GM18508 (cell line): ENCODE data around the gene DUSP10.
A peak's percentile ranks its signal among the peaks of the same experiment; 100 is the strongest.

ENCODE experiments used
- ATAC-seq: cut with Tn5 transposase; IDR thresholded peaks from one replicate; pipeline ENCODE4 v1.9.1; 2021; ENCODE audit warnings: moderate number of reproducible peaks; ENCODE audit not compliant: insufficient read depth, unreplicated experiment

DUSP10 gene

DNA sequence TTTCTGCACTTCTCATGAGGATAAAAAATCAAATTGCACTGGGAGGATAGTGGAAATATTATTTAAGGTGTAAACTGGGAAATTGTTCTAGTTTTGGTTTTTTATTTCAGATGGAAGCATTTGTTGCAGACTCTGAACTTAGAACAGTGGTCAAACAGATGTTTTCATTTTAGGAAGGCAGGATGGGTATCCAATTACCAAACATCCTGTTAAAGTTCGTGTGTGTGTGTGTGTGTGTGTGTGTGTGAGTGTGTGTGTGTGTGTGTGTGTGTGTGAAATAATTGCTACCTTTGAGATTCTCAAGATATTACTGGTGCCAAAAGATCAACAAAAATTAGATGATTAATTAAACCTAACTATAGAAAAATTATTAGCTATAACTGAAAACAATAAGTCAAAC is 24.3 kb upstream of the DUSP10 start:
- ATAC-seq, result no peak

DNA sequence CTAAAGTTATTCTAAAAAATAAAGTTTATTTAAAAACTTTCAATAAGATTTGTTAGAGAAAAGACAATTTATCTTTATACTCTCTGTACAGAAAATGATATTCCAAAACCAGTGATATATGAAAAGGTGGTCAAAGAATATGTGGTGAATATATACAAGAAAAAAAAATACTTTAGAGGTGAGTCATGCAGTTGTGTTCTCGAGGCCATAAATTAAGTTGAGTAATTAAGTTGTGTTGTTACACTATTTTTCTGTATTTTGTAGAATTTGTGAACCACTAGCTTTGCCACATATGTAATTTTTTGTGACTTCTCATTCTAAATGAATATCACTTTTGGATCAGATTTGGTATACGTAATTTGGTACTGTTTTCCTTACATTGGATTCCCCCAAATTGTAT is 23.6 kb upstream of the DUSP10 start:
- no peak for ATAC-seq

DNA sequence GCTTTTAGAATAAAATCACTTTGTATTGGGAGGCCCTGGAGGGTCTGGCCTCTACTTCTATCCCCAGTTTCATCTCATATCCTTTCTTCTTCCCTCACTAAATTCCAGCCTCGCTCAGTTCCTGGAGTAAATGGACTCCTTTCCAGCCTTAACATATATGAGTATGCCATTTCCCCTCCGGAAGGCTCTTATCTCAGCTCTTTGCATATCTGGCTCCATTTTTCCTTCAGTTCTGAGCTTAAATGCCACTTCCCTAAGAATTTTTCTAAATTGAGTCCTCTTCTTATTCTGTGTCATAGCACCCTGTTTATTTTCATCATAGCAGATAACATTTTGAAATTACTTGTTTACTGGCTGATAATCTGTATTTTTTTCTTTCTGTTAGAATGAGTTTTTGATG is 20.2 kb upstream of the DUSP10 start:
- no peak for ATAC-seq

DNA sequence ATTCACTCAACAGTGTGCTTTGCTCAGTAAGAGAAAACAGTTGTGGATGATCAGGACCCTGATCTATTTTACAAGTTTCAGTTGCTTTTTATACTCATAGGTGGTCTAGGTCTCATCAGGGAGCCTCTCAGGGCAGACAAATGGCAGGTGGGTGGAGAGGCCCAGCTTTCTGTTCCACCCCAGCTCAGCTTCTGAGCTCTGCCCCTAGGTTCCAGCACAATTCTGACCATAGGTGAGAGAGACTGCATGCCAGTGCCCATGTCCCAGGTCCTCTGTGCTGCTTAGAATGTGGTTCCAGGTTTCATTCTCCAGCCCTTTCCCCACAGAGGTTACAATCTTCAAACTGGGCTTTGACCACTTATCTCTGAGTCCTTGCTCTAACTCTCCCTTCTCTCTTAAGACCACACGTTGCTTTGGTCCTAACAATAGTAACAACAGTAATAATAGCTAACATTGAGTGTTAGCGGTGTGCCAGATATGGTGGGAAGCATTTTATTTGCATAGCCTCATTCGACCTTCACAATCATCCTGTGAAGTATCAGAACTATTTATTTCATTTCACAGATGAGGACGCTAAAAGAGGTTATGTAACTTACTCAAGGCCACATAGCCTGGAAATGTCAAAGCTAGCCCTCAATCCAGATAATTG is 19.6 kb upstream of the DUSP10 start:
- peak; percentile 38 for ATAC-seq

DNA sequence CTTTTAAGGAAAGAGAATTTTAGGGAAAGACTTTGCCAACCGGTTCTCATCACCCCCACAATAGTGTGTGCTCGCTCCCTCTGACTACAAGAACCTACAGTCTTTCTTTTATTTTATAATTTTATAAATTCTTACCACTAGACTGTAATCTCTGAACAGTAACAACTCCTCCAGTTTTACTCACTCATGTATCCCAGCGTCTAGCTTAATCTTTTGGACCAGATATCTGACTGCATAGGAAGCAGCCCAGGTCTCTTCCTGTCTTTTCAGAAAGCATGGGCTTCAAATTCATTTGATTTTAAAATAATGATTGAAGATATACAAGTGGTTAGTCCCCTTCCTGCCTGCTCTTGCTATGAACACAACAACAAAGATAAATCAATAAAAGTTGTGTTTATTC is 19.0 kb upstream of the DUSP10 start:
- ATAC-seq, result no peak

DNA sequence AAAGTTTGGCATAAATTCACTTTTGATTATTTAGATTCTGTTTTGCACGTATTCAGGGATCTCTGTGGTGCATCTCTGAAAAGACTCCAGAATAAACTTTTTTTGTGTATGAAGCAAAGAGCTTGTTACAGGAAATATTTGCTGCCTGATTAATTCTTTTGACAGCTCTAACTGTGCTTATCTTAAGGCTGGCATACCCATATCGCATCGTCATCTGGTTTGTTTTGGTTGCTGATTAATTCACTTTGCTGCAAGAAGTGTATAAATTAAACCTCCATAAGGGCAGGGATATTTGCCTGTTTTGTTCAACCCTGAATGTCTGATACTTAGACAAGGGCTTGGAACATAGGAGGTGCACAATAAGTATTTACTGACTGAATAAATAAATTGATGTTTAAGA is 17.5 kb upstream of the DUSP10 start:
- no peak for ATAC-seq

DNA sequence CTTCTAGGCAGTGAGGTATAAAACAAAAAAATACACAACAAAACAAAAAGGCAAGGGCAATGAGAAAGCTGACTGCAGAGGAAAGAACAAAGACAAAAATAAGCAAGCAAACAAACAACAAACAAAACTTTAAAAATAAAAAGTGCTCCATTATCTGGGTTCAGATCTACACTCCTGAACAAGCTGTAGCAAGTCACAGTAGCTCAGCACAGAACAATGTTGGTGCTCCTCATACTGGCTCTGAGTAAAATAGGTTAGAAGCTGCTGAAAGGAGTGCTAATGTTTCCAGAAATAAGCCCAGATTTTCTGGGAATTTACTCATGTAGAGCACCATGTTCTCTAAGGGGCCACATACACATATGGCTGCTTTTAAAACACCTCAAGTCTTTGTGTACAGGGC is 16.6 kb upstream of the DUSP10 start:
- no peak for ATAC-seq

DNA sequence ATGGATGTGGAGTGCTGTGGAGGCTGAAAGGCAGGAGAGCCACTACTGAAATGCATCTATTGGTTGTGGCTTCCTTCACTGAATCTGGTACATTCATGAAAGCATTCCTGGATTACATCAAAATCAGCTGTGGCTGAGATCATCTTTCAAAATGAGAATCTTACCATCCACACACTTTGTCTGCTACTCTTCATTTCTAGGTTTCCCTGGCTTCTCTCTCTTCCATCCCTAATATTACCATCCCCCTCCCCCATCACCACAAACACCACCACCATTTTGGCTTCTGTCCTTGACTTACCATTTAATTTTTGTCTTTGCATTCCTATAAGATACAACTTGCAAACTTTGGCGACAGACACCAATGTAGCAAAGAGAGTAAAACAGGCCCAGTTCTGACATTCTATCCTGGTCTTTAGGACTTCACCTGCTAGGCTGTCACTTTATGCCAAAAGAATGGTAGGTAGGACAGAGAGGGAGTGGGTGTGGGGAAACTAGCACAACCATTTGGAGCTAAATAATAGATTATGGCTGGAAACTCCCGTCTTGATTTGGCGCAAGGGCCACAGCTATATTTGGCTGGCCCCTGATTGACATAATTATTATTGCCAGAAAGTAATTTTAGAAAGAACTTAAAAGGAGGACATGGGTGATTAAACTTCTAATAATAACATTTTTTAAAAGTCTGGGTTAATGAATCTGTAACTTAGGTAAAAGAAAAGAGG is 15.1 kb upstream of the DUSP10 start:
- ATAC-seq, result no peak

DNA sequence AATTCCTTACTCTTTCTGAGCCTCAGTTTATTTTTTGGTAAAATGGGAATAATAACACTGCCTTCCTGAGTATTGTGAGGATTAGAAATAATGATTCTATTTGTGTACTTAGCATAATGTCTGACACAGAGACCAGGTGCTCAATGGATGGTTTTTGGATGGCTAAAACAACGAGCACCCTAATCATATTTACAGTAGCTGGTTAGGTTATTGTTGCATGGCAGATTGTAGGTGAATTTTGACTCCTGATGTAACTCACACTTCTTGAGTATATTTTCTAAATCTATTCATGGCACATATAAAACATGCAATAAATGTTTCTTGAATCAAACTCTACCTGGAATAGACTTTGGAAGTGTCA is 11.9 kb upstream of the DUSP10 start:
- peak; percentile 22 for ATAC-seq

DNA sequence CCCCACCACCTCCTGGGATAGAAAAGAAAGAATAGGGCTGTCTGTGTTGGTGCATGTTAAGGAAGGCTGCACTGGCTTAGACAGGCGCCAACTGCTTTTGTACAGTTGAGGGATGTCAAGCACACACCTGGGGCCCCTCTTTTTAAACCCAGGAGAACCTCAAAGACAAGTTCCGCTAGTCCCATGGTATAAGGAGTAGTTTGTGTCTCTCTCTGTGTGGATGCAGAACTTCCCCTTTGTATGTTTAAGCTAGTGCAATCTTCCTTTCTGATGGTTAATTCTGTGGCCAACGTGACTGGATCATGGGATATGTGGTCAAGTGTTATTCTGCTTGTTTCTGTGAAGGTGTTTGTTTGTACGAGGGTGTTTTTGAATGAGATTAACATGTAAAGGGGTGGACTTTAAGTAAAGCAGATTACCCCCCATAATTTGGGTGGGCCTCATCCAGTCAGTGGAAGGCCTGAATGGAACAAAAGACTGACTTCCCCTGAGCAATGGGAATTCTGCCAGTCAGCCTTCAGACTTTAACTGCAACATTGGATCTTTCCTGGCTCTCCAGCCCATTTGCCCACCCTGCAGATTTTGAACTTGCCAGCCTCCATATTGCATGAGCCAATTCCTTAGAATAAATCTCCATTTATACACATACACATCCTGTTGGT is 9.5 kb upstream of the DUSP10 start:
- ATAC-seq, result no peak

DNA sequence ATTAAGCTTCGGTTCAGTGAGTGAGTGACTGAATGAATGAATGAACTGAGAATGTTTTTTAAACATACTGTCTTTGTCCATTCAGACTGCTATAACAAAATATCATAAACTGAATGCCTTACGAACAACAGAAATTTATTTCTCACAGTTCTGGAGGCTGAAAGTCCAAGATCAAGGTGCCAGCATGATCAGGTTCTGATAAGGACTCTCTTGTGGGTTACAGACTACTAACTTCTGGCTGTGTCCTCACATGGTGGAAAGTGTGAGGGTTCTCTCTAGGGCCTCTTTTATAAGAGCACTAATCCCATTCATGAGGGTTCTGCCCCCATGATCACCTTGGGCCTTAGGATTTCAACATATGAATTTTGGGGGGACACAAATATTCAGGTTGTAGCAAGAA is 7.1 kb upstream of the DUSP10 start:
- ATAC-seq, result no peak

DNA sequence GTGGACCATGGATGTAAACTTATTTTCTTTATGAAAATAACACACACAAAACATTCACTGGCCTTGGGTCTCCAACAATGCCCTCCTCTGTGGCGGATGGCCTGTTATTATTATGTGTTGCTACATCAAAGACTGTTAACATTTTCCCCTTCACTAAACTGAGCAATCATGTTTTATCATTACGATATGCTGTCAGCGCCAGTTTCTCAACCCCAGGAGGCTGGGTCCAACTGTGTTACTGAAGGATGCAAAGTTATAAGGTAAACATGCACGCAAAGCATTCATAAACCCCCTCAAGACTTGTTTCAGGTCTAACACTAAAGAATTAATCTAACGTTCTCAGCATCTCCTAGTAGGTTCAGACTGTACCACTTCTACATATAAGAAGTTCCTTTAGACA is 6.0 kb upstream of the DUSP10 start:
- ATAC-seq, result no peak

DNA sequence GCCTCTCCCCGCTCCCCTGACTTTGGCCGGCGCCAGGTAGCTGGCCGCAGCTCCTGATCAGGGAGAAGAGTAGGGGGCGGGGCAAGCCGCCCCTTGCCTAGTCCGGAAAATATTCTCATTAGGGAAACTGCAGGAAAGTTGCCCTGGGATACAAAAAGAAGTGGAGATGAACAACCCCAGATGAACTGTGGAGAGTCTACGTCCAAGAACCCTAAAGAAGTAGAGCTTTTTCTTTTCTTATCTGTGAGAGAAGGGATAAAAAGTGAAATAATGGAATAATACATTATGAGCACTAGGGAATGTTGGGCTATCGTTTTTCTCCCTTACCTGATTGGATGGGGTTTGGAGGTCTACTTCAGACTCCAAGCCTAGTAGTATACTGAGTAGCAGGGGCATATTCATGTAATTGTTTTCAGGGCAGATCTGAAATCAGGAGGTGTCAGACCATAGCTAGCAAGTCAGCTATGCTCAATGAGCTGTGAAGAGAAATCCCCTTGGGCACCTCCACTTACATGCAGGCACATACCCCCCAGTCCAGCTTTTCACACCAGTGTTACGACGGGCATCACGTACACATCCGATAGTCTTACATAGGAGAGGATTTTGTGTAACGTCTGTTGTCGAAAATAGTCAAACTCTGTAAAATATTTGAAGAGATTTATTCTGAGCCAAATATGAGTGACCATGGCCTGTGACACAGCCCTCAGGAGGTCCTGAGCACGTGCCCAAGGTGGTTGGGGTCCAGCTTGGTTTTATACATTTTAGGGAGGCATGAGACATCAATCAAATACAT is 1.7 kb upstream of the DUSP10 start:
- peak; percentile 20 for ATAC-seq

DNA sequence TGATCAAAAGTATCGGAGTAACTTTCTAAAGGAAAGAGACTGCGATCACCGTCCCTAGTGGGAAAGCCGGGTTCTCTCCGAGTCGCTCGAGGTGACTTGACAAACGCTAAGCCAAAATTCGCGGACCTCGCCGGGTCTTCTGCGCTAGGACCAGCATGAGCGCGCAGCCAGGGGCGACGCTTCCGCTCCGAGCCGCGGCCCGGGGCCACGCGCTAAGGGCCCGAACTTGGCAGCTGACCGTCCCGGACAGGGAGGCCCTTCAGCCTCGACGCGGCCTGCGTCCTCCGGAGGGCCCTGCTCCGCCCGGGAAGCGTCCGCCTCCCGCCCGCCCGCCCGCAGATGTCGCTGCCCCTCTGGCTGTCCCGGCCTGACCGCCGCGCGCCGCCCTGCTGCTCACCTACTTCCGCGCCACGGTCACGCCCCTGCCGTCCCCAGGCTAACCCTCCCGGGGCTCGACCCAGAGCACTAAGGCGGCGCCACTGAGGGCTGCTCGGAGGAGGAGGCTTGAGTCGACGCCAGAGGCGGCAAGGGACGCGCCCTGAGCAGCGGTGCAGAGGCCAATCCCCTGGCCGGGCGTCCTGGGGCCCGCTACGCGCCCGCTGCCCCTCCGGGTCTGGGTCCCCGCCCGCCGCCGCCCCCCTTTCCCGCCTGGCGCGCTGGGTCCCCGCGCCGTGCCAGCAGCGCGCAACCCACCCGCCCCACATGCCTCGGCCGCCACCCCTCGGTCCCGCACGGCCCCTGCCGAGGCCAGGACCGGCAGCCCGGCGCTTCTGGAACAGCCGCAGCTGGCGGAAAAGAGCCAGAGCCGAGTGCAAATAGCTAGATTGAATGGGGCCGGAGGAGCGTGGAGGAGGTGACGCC is 896 bp upstream of the DUSP10 start:
- peak; percentile 21 for ATAC-seq

DNA sequence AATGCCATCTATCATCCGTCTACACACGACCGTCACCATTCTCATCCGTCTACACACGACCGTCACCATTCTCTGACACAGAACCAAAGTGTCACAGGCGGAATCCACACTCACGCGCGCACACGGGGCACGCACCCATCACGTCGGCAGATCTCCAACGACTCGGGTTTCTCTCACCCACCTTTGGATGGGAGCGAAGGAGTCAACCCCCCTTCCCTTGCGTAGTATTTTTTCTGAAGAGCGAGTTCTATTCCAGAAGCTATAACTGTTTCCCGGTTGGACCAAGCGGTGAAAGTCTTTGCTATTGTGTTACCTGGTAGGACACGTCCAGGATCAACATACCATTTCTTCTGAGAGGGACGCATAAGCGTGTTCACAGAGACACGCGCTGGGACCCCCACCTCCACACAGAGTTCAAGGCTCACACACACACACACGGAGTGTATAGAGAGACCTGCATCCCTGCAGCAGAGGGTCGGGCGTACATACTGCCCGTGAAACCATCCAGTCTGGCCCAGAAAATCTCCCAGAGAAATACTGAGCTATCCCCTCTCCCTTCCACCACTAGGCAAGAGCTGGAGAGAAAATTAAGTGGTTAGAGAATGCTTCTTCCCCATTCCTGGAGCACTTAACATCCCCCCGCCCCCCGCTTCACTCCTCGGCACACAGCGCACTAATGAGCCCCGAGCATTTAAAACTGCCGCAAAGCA is 741 bp downstream of the DUSP10 start:
- ATAC-seq, result no peak

DNA sequence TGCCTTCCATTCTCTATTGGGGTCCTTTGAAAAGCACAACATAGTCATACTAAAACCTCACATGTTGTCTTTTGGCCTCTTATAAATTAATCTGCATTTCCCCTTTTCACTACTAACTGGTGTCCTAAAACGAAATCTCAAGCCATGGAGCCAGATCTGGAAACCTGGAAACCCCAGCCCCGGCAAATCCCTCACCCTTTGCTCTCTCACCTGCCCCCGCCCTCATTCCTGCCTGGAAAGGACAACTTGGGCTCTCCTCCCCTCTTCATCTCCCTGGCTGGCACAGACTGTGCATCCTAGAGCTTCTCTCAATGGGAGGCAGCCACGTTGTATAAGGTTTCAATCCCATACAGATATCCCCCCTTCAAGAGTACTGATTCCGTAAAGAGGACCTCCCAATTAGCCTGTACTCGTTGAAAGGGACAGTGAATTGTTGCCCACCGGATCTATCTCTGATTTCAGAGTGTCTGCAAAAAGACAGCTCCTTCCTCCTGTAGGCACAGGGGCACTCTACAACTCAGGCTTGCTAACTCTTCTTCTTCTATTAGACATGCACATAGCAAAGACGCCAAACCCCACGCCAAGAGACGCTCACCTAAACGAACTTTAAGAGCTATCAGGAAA is 1.4 kb downstream of the DUSP10 start:
- no peak for ATAC-seq

DNA sequence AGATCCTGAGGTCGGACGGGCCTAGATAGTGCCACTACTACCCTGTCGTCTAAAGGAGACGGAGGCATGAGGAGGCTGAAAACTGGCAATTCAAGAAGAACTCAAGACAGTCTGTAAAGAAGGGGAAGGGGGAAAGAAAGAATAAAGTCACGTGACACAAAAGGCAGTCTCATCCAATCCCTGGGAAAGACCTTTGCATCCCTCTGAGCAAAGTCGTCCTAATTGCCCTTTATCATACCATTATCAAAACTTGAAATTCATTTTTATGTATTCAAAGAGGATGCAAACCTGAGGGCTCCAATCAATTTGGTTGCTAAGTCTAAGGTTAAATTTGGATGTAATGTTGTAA is 2.2 kb downstream of the DUSP10 start:
- no peak for ATAC-seq

DNA sequence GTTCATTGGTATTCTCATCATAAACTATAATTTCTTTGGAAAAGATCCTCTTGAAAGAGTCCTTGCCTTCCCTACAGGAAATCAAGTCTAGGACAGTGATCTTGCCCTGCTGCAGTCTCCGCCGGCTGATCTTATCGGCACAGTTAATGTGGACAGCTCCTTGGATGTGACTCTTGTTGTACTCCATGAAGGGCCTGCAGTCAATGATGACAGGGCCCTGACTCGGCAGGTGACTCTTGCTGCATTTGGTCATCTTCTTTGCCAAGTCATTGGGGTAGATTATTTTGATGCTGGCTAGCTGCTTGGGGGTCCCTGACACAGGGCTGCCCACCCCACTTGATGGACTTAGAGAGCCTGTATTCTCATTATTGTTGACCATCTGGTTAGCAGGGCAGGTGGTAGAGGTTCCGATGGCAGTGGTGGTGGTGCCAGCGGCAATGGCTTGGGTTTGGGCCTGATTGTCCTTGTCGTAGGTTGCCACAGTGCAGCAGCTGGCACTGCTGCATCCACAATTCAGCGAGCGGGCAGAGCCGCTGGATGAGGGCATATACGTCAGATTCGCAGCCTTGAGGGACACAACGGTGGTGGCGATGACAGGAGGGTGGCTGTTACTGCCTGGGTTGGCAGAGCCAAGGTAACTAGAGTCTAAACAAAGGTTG is 2.7 kb downstream of the DUSP10 start:
- ATAC-seq, result no peak

DNA sequence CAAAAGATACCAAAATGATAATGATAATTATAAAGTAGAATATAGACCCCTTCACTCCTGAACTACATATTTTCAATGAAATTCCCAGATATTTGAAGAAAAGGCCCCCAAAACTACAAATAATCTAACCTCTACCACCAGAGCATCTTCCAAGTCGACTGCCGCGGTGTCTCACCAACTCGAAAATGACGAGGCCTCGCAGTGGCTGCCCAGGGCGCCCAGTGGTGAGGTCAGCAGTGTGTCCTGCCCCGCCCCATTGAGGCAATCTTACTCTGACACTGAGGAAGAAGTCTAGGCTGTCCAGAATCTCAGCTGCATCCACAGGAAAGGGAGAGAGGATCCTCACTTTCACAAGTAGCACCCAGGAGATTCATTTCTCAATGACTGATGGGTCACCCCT is 5.2 kb downstream of the DUSP10 start:
- ATAC-seq, result no peak
